Heart left ventricle (tissue), 16 donors: ENCODE data around the gene MLC1. TPM values are rescaled to one million over a fixed set of nuclear protein-coding genes. Genes with fewer than 3 reads are reported as not detected.

Experiments used
- ATAC-seq, 4 donors: fragments of 200-7000 bp; cut with Tn5 transposase; one replicate each; pipeline ENCODE4 v1.9.1; 2020 to 2022; ENCODE audit warnings: moderate library complexity in 4 of 4, mild to moderate bottlenecking in 3 of 4, moderate number of reproducible peaks in 1 of 4
- DNase-seq, 5 donors: peaks; one replicate each; pipeline ENCODE4 v3.0.0-alpha.2; 2020
- H3K27ac ChIP-seq, 12 donors: fragments of 200-600 bp; sonication (generic) in 4 of 12; one replicate each; pipeline versions ENCODE4 v1.5.0 to v1.8.0; 2016 to 2022; ENCODE audit warnings: mild to moderate bottlenecking in 2 of 12
- H3K27me3 ChIP-seq, 9 donors: fragments of 200-600 bp; sonication (generic) in 2 of 9; one replicate each; pipeline versions ENCODE4 v1.5.1 to v1.8.0; 2016 to 2022; ENCODE audit warnings: mild to moderate bottlenecking in 3 of 9
- H3K36me3 ChIP-seq, 9 donors: fragments of 200-600 bp; sonication (generic) in 2 of 9; one replicate each; pipeline versions ENCODE4 v1.5.0 to v1.8.0; 2018 to 2022; ENCODE audit warnings: mild to moderate bottlenecking in 2 of 9
- H3K4me1 ChIP-seq, 12 donors: fragments of 200-600 bp; sonication (generic) in 4 of 12; one replicate each; pipeline versions ENCODE4 v1.5.0 to v1.8.0; 2016 to 2022; ENCODE audit warnings: mild to moderate bottlenecking in 3 of 12
- H3K4me3 ChIP-seq, 12 donors: fragments of 200-600 bp; sonication (generic) in 4 of 12; one replicate each; pipeline versions ENCODE4 v1.5.0 to v1.8.0; 2017 to 2022; ENCODE audit warnings: mild to moderate bottlenecking in 9 of 12, moderate library complexity in 4 of 12
- H3K9me3 ChIP-seq, 12 donors: fragments of 200-600 bp; sonication (generic) in 4 of 12; one replicate each; pipeline versions ENCODE4 v1.5.0 to v1.8.0; 2016 to 2022; ENCODE audit warnings: mild to moderate bottlenecking in 1 of 12
- POLR2A ChIP-seq, 2 donors: fragments of 450-650 bp; IDR thresholded peaks; one replicate each; pipeline ENCODE4 v1.6.1; 2017; ENCODE audit warnings: antibody characterized with exemption in 2 of 2, mild to moderate bottlenecking in 2 of 2, moderate library complexity in 2 of 2
- WGBS, 4 donors: extraction: QIAGEN DNeasy Blood & Tissue Kit in 2 of 4; methylation state at CpG; one replicate each; pipeline versions ENCODE4 v1.1.5 to v1.1.7; 2013 to 2018; 5-methylcytosine and 5-hydroxymethylcytosine counted together
- intact Hi-C, 10 donors: fragments of 100-400 bp; cut with DNase I; formaldehyde crosslinking; loops; one replicate each; pipeline versions ENCODE4 v1.11.1 to v1.14.2; 2022
- polyA plus RNA-seq, 2 donors: library from polyadenylated mRNA; stranded (reverse); fragments of 200-250 nt; gene quantifications; one replicate each; pipeline ENCODE4 v1.2.3, GENCODE V29; 2013
- total RNA-seq, 9 donors: library from RNA; depleted of rRNA in 2 of 9; stranded (reverse); fragments of >200 nt in 2 of 9; fragmentation: NEBNext Ultra II Directional in 3 of 9; extraction: Animal tissue kit (Norgen Biotek cat#: 25700) in 3 of 9; gene quantifications; one replicate each; pipeline versions ENCODE4 v1.1.0 to v1.2.4, GENCODE V29; 2016 to 2023
- TF ChIP-seq, protein P1 (sequence below), 12 donors: fragments of 200-600 bp; sonication (generic) in 4 of 12; IDR thresholded peaks; one replicate each; pipeline versions ENCODE4 v1.5.0 to v1.8.0; 2018 to 2022; ENCODE audit warnings: antibody characterized with exemption in 12 of 12, mild to moderate bottlenecking in 5 of 12
- donor health status: ischemic (EF 13 %, LVEDD 7.1; RV severe dilation, severe dysfunction).
- donor health status: healthy with polysubstance abuse.
- donor health status: DM: no; HTN: yes; CAD: no.
- donor health status: DM: no; HTN: no; CAD: no.
- donor health status: ischemic (EF 25% LVEDD 6.9; RV normal size, moderate dysfunction).
- donor health status: ischemic (EF 25% LVEDD 5.7; RV mildly dilated, moderate dysfunction).
- donor health status: healthy.
- donor health status: DM: yes; HTN: yes; CAD: no.
- donor health status: ischemic (EF 35%, LVEDD 5.7; RV mildly dilated, moderate dysfunction).
- donor health status: nonischemic (EF 11% LVEDD 7.7; RV severe dilation, severe dysfunction).
- donor health status: DM: yes; HTN: yes; CAD: no.
- donor health status: PGD.
- donor health status: ischemic (EF 29% LVEDD 5.4; RV normal size, mild dysfunction).
- donor health status: nonischemic (EF 23%, LVEDD 6.1; RV moderate dilation, normal function).

Gene MLC1
- total and polyA plus RNA-seq, 11 donors: 0.03 to 0.80 (median 0.15) TPM; not detected in 5

DNA sequence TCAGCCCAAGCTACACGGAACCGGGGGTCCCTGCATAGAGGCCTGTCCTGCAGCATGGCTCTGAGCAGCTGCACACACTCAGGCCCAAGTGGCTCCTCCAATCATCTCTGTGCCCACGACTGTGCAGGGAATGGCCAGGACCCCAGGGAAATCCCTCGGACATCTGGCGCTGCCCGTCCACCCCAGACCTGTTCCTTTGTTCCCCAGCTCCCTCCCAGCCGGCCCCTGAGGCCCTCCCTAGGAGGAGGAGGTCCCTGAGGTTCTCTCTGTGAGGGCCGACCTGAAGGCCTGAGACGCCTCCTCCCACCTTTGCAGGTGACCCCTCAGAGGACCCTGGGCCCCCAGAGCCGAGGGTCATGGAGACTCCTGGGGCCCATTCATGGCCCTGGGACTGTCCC lies 1.1 kb downstream of the MLC1 start:
- TF ChIP-seq POLR2A (IDR thresholded peaks at IDR 0.05): no peak
- TF ChIP-seq, protein P1, sequence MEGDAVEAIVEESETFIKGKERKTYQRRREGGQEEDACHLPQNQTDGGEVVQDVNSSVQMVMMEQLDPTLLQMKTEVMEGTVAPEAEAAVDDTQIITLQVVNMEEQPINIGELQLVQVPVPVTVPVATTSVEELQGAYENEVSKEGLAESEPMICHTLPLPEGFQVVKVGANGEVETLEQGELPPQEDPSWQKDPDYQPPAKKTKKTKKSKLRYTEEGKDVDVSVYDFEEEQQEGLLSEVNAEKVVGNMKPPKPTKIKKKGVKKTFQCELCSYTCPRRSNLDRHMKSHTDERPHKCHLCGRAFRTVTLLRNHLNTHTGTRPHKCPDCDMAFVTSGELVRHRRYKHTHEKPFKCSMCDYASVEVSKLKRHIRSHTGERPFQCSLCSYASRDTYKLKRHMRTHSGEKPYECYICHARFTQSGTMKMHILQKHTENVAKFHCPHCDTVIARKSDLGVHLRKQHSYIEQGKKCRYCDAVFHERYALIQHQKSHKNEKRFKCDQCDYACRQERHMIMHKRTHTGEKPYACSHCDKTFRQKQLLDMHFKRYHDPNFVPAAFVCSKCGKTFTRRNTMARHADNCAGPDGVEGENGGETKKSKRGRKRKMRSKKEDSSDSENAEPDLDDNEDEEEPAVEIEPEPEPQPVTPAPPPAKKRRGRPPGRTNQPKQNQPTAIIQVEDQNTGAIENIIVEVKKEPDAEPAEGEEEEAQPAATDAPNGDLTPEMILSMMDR (IDR thresholded peaks at IDR 0.05): no peak

DNA sequence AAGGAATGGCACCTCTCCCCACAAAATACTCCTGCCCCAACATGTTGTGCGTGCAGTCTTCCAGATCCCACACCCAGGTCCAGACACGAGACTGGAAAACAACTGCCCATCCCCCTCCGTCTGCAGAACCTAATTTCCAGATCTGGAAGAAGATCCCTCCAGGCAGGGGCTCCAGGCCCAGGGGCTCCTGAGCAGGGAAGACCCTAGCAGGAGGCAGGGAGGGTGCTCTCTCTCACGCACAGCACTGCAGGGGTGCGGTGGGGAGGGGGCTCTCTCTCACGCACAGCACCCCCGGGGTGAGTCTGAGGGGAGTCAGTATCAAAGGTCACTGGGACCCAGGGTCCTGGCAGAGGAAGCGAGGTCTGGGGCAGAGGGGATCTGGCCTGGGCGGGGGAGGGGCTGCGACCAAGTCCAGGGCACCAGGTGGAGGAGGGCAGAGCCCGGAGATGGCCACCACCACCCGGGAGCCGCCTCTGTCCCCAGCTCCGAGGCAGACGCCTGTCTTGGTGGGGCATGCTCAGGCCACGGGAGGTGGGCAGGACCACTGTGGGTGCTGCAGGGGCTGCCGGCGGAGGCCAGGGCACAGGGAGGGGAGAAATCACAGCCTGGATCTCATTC lies 1.7 kb downstream of the MLC1 start:
- WGBS, 4 donors: 73 to 77% (median 77%) methylated on average over 6 to 18 of the region's 18 CpGs
- DNase-seq (no peak), ATAC-seq (peak in 1 of 4 donors; percentile 16)
- TF ChIP-seq, protein P1 (IDR thresholded peaks at IDR 0.05): no peak
- TF ChIP-seq POLR2A (IDR thresholded peaks at IDR 0.05): no peak
- Histone ChIP-seq H3K4me3 (no peak overlapping the region), H3K9me3 (peaks cover 0 to 9% (median 0%) of the 10 kb centered on the region in 12 donors), H3K36me3 (no peaks in the 10 kb centered on the region), H3K4me1 (peaks cover 0 to 6% (median 0%) of the 10 kb centered on the region in 12 donors), H3K27me3 (peaks cover 0 to 56% (median 9%) of the 10 kb centered on the region in 9 donors), H3K27ac (no peak overlapping the region)
- intact Hi-C loops: no loop called here

More for the DNA sequence above, 1.1 kb downstream of the MLC1 start:
- ATAC-seq (no peak), DNase-seq (no peak)
- no peak overlapping the region for H3K27ac ChIP-seq
- intact Hi-C loops: no loop called here
- H3K4me3 ChIP-seq: no peak overlapping the region
- H3K4me1 ChIP-seq: peaks cover 0 to 6% (median 0%) of the 10 kb centered on the region in 12 donors
- peaks cover 0 to 9% (median 0%) of the 10 kb centered on the region in 12 donors for H3K9me3 ChIP-seq
- 71 to 86% (median 74%) methylated on average over 3 to 10 of the region's 10 CpGs for WGBS, 4 donors
- peaks cover 3 to 60% (median 9%) of the 10 kb centered on the region in 9 donors for H3K27me3 ChIP-seq
- H3K36me3 ChIP-seq: no peaks in the 10 kb centered on the region

DNA sequence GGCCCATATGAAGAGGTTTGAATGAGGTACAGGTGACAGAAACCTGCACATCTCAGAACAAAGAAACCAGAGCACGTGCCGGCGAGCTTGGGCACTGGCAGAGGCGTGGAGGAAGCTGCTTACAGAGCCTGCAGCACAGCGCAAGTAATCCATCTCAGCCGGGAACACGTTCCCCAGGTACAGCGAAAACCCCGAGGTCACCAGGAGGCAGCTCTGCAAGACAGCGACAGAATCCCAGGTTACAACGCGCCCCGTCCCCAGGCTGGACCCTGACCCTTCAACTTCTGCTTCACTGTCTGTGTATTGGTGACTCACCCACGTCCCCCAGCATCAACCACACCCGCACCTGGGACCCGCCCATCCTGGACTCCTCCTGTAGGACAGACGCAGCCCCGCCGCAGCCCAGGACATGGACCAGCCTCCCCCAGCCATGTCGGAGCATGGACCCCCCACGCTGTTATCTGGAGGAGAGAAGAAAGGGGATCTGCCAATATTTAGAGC lies 2.2 kb downstream of the MLC1 start:
- Histone ChIP-seq H3K9me3 (peaks cover 0 to 9% (median 0%) of the 10 kb centered on the region in 12 donors), H3K27ac (no peak overlapping the region), H3K27me3 (peaks cover 0 to 53% (median 9%) of the 10 kb centered on the region in 9 donors), H3K4me3 (no peak overlapping the region), H3K36me3 (no peaks in the 10 kb centered on the region), H3K4me1 (peaks cover 0 to 6% (median 0%) of the 10 kb centered on the region in 12 donors)
- DNase-seq (no peak), ATAC-seq (no peak)
- TF ChIP-seq, protein P1 (IDR thresholded peaks at IDR 0.05): no peak
- no peak for TF ChIP-seq POLR2A (IDR thresholded peaks at IDR 0.05)
- 85 to 88% (median 86%) methylated on average over 18 to 21 of the region's 21 CpGs for WGBS, 4 donors
- intact Hi-C loops: no loop called here

DNA sequence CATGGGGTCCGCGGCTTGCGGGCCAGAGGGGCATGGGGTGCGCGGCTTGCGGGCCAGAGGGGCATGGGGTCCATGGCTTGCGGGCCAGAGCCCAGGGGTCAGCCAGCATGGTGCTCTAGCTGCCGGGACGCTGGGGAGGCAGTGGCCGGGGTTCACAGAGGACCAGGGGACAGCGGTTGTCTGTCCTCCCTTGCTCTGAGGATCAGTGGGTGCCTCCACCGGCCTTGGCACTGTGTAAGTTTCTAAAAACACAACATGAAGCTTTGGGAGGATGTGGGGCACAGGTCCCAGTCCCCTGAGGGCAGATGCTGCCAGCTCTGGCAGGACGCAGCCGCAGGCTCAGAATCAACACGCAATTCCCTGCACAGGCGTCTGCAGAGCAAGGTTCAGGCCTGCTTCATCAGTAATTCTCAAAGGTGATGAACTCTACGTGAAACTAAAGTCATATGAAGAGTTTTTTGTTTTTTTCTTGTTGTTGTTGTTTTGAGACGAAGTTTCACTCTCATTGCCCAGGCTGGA lies 3.0 kb downstream of the MLC1 start:
- Histone ChIP-seq H3K27me3 (peaks cover 0 to 46% (median 9%) of the 10 kb centered on the region in 9 donors), H3K36me3 (no peaks in the 10 kb centered on the region), H3K4me1 (peaks cover 0 to 6% (median 0%) of the 10 kb centered on the region in 12 donors), H3K9me3 (peaks cover 0 to 9% (median 0%) of the 10 kb centered on the region in 12 donors), H3K27ac (no peak overlapping the region), H3K4me3 (no peak overlapping the region)
- DNase-seq (no peak), ATAC-seq (no peak)
- intact Hi-C loops: no loop called here
- WGBS, 4 donors: 84 to 91% (median 88%) methylated on average over 18 of the region's 18 CpGs
- TF ChIP-seq, protein P1 (IDR thresholded peaks at IDR 0.05): no peak
- TF ChIP-seq POLR2A (IDR thresholded peaks at IDR 0.05): no peak
